ENCODE measurements around the gene PTPRE. TPM values are rescaled to one million over a fixed set of nuclear protein-coding genes. Genes with fewer than 3 reads are reported as not detected.
A peak's percentile ranks its signal among the peaks of the same experiment; 100 is the strongest.

PTPRE gene
- polyA plus RNA-seq, 1 donor (not counting 4 experiments of a cell fraction or from before 2014, with no cell fraction given) = 15.1 TPM

DNA sequence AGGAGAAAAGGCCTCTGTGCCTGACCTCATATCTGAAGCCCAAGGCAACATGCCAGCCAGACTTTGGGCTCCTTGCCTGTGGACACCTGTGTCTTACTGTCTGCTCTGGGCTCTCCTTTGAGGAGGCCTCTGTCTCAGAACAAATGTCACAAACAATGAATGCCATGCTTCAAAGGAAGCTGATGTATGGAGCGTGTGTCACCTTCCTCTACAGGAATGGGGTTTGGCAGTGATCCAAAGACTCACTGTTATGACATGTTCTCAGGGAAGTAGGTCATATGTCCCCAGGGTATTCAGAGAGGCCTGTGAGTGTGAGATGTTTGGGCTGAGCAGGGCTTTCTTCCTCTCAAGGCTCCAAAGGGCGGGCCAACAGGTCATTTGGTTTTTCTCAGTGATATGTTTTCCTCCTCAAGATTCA is 38.4 kb downstream of the PTPRE start:
- no peaks in the 10 kb centered on the region for H4K20me1 ChIP-seq (ENCODE audit: control insufficient read depth, extremely low read depth, insufficient read depth, low read length)
- peak; percentile 98 for DNase-seq (ENCODE audit: low read depth, low spot score)
- H3K27me3 ChIP-seq (ENCODE audit: control insufficient read depth, extremely low read depth, insufficient read depth, low read length) = no peaks in the 10 kb centered on the region
- H3K4me3 ChIP-seq (ENCODE audit: control insufficient read depth in 2 of 3, extremely low read depth in 1 of 3, insufficient read depth in 2 of 3, low read depth in 1 of 3, low read length in 3 of 3) = no peak overlapping the region
- H3K9me1 ChIP-seq (ENCODE audit: control insufficient read depth, extremely low read depth, insufficient read depth, low read length) = no peaks in the 10 kb centered on the region
- no peaks in the 10 kb centered on the region for H3K36me3 ChIP-seq (ENCODE audit: control insufficient read depth in 2 of 2, extremely low read depth in 1 of 2, insufficient read depth in 2 of 2, low read length in 2 of 2)
- peaks cover 2% of the 10 kb centered on the region for H3K9me3 ChIP-seq (ENCODE audit: control insufficient read depth, low read depth, low read length)
- H3K4me1 ChIP-seq (ENCODE audit: control insufficient read depth, extremely low read depth, insufficient read depth, low read length) = peaks cover 19% of the 10 kb centered on the region
- H3K79me2 ChIP-seq (ENCODE audit: control insufficient read depth, insufficient read depth, low read length) = no peaks in the 10 kb centered on the region
- no peak overlapping the region for H3K9ac ChIP-seq (ENCODE audit: control insufficient read depth, extremely low read depth, insufficient read depth, low read length)
- dilution Hi-C loops (cut with MboI; ENCODE audit: extremely low pct_ligation_motif_present, low sequenced_read_pairs) = no loop called here
- no peak for TF ChIP-seq EZH2 (IDR thresholded peaks at IDR 0.05; ENCODE audit: low read length)
- TF ChIP-seq, protein P1, sequence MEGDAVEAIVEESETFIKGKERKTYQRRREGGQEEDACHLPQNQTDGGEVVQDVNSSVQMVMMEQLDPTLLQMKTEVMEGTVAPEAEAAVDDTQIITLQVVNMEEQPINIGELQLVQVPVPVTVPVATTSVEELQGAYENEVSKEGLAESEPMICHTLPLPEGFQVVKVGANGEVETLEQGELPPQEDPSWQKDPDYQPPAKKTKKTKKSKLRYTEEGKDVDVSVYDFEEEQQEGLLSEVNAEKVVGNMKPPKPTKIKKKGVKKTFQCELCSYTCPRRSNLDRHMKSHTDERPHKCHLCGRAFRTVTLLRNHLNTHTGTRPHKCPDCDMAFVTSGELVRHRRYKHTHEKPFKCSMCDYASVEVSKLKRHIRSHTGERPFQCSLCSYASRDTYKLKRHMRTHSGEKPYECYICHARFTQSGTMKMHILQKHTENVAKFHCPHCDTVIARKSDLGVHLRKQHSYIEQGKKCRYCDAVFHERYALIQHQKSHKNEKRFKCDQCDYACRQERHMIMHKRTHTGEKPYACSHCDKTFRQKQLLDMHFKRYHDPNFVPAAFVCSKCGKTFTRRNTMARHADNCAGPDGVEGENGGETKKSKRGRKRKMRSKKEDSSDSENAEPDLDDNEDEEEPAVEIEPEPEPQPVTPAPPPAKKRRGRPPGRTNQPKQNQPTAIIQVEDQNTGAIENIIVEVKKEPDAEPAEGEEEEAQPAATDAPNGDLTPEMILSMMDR (optimal IDR thresholded peaks at IDR 0.05 in 1 of 3, IDR thresholded peaks at IDR 0.05 in 1 of 3, conservative IDR thresholded peaks at IDR 0.05 in 1 of 3; ENCODE audit: extremely low read depth in 1 of 3, insufficient read depth in 2 of 3, low read length in 3 of 3) = no peak
- H3K4me2 ChIP-seq (ENCODE audit: control insufficient read depth, extremely low read depth, insufficient read depth, low read depth, low read length) = peak overlapping the region; percentile 22
- FAIRE-seq = peak; percentile 98
- no peak overlapping the region for H3K27ac ChIP-seq (ENCODE audit: control insufficient read depth, insufficient read depth, low read length)
- no peak overlapping the region for H2AFZ ChIP-seq (ENCODE audit: control insufficient read depth, low read length)

DNA sequence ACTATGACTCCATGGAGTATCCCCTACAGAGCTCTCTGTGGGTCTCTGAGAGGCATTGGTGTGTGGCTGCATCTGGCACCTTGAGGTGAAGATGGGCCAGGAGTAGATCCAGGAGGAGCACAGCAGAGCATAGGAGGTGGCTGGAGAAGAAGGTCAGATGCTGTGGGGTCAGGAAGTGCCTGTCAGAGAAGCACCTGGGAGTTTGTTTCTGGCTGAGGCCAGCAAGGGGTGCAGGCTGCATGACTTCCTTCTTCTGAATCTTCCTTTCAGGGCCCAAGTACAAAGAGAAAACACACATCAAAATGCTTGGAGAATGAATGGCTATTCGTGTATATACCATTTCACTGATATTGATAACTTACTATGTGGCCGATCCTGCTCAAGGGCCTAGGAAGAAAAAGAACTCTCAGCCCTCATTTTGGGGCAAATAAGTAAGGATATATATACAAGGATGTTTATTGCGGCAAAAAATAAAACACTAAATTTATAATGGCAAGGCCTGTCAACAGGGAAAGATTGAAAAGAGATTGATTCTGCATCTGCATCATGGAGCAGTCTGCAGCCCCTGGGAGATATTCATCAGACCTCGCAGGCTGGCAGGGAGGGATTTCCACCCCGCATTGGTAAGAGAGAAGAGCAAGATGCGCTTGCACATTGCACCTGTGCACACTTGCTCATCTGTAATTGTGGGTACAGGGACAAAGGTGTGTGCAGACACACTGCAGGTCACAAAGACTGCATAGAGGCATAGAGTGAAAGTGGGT is 39.2 kb downstream of the PTPRE start:
- DNase-seq (ENCODE audit: low read depth, low spot score) = no peak
- Histone ChIP-seq H3K27ac (ENCODE audit: control insufficient read depth, insufficient read depth, low read length) (no peak overlapping the region), H3K79me2 (ENCODE audit: control insufficient read depth, insufficient read depth, low read length) (no peaks in the 10 kb centered on the region), H3K27me3 (ENCODE audit: control insufficient read depth, extremely low read depth, insufficient read depth, low read length) (no peaks in the 10 kb centered on the region), H3K9me3 (ENCODE audit: control insufficient read depth, low read depth, low read length) (no peaks in the 10 kb centered on the region), H3K4me1 (ENCODE audit: control insufficient read depth, extremely low read depth, insufficient read depth, low read length) (peaks cover 19% of the 10 kb centered on the region), H3K36me3 (ENCODE audit: control insufficient read depth in 2 of 2, extremely low read depth in 1 of 2, insufficient read depth in 2 of 2, low read length in 2 of 2) (no peaks in the 10 kb centered on the region), H3K9me1 (ENCODE audit: control insufficient read depth, extremely low read depth, insufficient read depth, low read length) (no peaks in the 10 kb centered on the region), H4K20me1 (ENCODE audit: control insufficient read depth, extremely low read depth, insufficient read depth, low read length) (no peaks in the 10 kb centered on the region), H2AFZ (ENCODE audit: control insufficient read depth, low read length) (no peak overlapping the region), H3K4me3 (ENCODE audit: control insufficient read depth in 2 of 3, extremely low read depth in 1 of 3, insufficient read depth in 2 of 3, low read depth in 1 of 3, low read length in 3 of 3) (no peak overlapping the region), H3K9ac (ENCODE audit: control insufficient read depth, extremely low read depth, insufficient read depth, low read length) (no peak overlapping the region), H3K4me2 (ENCODE audit: control insufficient read depth, extremely low read depth, insufficient read depth, low read depth, low read length) (peak overlapping the region; percentile 29)
- dilution Hi-C loops (cut with MboI; ENCODE audit: extremely low pct_ligation_motif_present, low sequenced_read_pairs) = no loop called here
- no peak for FAIRE-seq
- TF ChIP-seq, protein P1 (optimal IDR thresholded peaks at IDR 0.05 in 1 of 3, IDR thresholded peaks at IDR 0.05 in 1 of 3, conservative IDR thresholded peaks at IDR 0.05 in 1 of 3; ENCODE audit: extremely low read depth in 1 of 3, insufficient read depth in 2 of 3, low read length in 3 of 3) = no peak
- no peak for TF ChIP-seq EZH2 (IDR thresholded peaks at IDR 0.05; ENCODE audit: low read length)

Data from keratinocyte (primary cell).